WTC11 (cell line): ENCODE measurements around the gene ROS1.

ENCODE experiments used
- AR ChIP-seq: fragments of 250-450 bp; sonication (Bioruptor Pico); IDR thresholded peaks from 2 replicates; pipeline ENCODE4 v1.9.0; 2021; ENCODE audit warnings: mild to moderate bottlenecking
- CTCF ChIP-seq: fragments of 200-600 bp; IDR thresholded peaks from 2 replicates; pipeline ENCODE4 v1.8.0; 2022; ENCODE audit warnings: antibody characterized with exemption
- E2F1 ChIP-seq: sonication (generic); formaldehyde crosslinking; IDR thresholded peaks from 2 replicates; pipeline ENCODE4 v1.8.0; 2022; ENCODE audit warnings: mild to moderate bottlenecking, missing genetic modification reagents
- IRF1 ChIP-seq: sonication (generic); formaldehyde crosslinking; IDR thresholded peaks from 2 replicates; pipeline ENCODE4 v1.8.0; 2023; ENCODE audit warnings: missing genetic modification reagents
- MAX ChIP-seq: sonication (generic); formaldehyde crosslinking; IDR thresholded peaks from 2 replicates; pipeline ENCODE4 v1.8.0; 2022; ENCODE audit warnings: mild to moderate bottlenecking, missing genetic modification reagents
- NR2C2 ChIP-seq: sonication (generic); formaldehyde crosslinking; IDR thresholded peaks from 2 replicates; pipeline ENCODE4 v1.8.0; 2022; ENCODE audit warnings: mild to moderate bottlenecking, missing genetic modification reagents
- OVOL2 ChIP-seq: fragments of 250-450 bp; sonication (Bioruptor Pico); IDR thresholded peaks from 2 replicates; pipeline ENCODE4 v1.9.0; 2021; ENCODE audit warnings: mild to moderate bottlenecking, borderline replicate concordance
- SP1 ChIP-seq: sonication (generic); formaldehyde crosslinking; conservative IDR thresholded peaks from 2 replicates; pipeline ENCODE4 v1.8.1; 2022; ENCODE audit warnings: missing genetic modification reagents
- ZNF138 ChIP-seq: sonication (generic); formaldehyde crosslinking; conservative IDR thresholded peaks from 2 replicates; pipeline ENCODE4 v1.8.1; 2022; ENCODE audit warnings: mild to moderate bottlenecking, moderate library complexity, missing genetic modification reagents
- ZNF232 ChIP-seq: sonication (generic); formaldehyde crosslinking; IDR thresholded peaks from 2 replicates; pipeline ENCODE4 v1.8.0; 2022; ENCODE audit warnings: mild to moderate bottlenecking, missing genetic modification reagents

GRCh38 chr6:117440706-117441525, 15.2 kb upstream of the ROS1 start:
- TF ChIP-seq CTCF (no peak), SP1 (no peak), NR2C2 (CRISPR knock-in tag) (no peak), MAX (CRISPR knock-in tag) (no peak), E2F1 (no peak), ZNF138 (CRISPR knock-in tag) (no peak), AR (CRISPR knock-in tag) (no peak), IRF1 (no peak), OVOL2 (no peak), ZNF232 (no peak)
